ENCODE results near the gene DEFB112. TPM values are rescaled to one million over a fixed set of nuclear protein-coding genes. Genes with fewer than 3 reads are reported as not detected.

The DEFB112 gene
- polyA plus RNA-seq, 3 donors, result not detected

- Histone ChIP-seq H3K9ac (ENCODE audit: insufficient read depth, low read length, poor library complexity, severe bottlenecking) (no peak overlapping the region), H3K4me2 (replicated peaks; ENCODE audit: extremely low read depth, low read length, poor library complexity, severe bottlenecking) (no peak overlapping the region), H4K20me1 (ENCODE audit: insufficient read depth, low read length) (no peaks in the 10 kb centered on the region), H3K4me1 (ENCODE audit: control insufficient read depth in 1 of 2, insufficient read depth in 2 of 2, low read length in 2 of 2) (no peaks in the 10 kb centered on the region), H3K79me2 (ENCODE audit: insufficient read depth, low read length) (no peaks in the 10 kb centered on the region), H3K4me3 (replicated peaks in 1 of 3; ENCODE audit: low read depth in 2 of 3, low read length in 3 of 3) (no peak overlapping the region), H3K9me3 (replicated peaks in 1 of 2; ENCODE audit: control insufficient read depth in 1 of 2, insufficient read depth in 1 of 2, low read length in 2 of 2) (no peaks in the 10 kb centered on the region), H3K36me3 (replicated peaks in 1 of 2; ENCODE audit: control insufficient read depth in 1 of 2, insufficient read depth in 2 of 2, low read length in 2 of 2) (no peaks in the 10 kb centered on the region), H3K27ac (ENCODE audit: low read depth in 1 of 2, low read length in 2 of 2) (no peak overlapping the region), H2AFZ (ENCODE audit: insufficient read depth, low read depth, low read length, poor library complexity, severe bottlenecking) (no peak overlapping the region), H3K27me3 (ENCODE audit: control insufficient read depth in 2 of 2, insufficient read depth in 2 of 2, low read length in 2 of 2) (no peaks in the 10 kb centered on the region)
- intact Hi-C loops (cut with micrococcal nuclease), result no loop called here
- H3K27me3 Mint-ChIP-seq (ENCODE audit: low read depth in 3 of 3), result peaks cover 0 to 2% (median 0%) of the 10 kb centered on the region in 3 donors
- TF ChIP-seq, protein P1, sequence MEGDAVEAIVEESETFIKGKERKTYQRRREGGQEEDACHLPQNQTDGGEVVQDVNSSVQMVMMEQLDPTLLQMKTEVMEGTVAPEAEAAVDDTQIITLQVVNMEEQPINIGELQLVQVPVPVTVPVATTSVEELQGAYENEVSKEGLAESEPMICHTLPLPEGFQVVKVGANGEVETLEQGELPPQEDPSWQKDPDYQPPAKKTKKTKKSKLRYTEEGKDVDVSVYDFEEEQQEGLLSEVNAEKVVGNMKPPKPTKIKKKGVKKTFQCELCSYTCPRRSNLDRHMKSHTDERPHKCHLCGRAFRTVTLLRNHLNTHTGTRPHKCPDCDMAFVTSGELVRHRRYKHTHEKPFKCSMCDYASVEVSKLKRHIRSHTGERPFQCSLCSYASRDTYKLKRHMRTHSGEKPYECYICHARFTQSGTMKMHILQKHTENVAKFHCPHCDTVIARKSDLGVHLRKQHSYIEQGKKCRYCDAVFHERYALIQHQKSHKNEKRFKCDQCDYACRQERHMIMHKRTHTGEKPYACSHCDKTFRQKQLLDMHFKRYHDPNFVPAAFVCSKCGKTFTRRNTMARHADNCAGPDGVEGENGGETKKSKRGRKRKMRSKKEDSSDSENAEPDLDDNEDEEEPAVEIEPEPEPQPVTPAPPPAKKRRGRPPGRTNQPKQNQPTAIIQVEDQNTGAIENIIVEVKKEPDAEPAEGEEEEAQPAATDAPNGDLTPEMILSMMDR (IDR thresholded peaks at IDR 0.05), result no peak
- no peak for DNase-seq
- no peak overlapping the region for H3K4me3 Mint-ChIP-seq
- H3K36me3 Mint-ChIP-seq, result no peaks in the 10 kb centered on the region
- peaks cover 0 to 6% (median 2%) of the 10 kb centered on the region in 7 donors for H3K9me3 Mint-ChIP-seq
- no peak overlapping the region for H3K27ac Mint-ChIP-seq
- H3K4me1 Mint-ChIP-seq, result no peaks in the 10 kb centered on the region
Measured at GRCh38 chr6:49995278-49995677, 54.5 kb downstream of the DEFB112 start.

Other genes starting within 250 kb of the DEFB112 start
- gene CRISP1, start 183.4 kb downstream of the DEFB112 start, polyA plus RNA-seq, result not detected
- gene DEFB114, start 85.8 kb downstream of the DEFB112 start, polyA plus RNA-seq, result not detected
- not detected for gene DEFB113, start 80.3 kb downstream of the DEFB112 start, polyA plus RNA-seq
- gene DEFB110, start 27.9 kb downstream of the DEFB112 start, polyA plus RNA-seq, result not detected

All from CD14-positive monocyte (primary cell).